Stimulated activated CD4-positive, alpha-beta T cell treated with anti-CD3 and anti-CD28 coated beads, Interleukin-1b, Interleukin-23, amount 100 ng/mL, for 4 hours (primary cell): ENCODE results near the gene MAD1L1.
"Not testable (repeated sequence)": the region's sequence is repeated elsewhere in the genome, so short reads cannot be mapped to it uniquely, and the experiment has no call there.

ENCODE experiments used
- DNase-seq, 2 donors: peaks; one replicate each; pipeline ENCODE4 v3.0.0-alpha.2; 2020; ENCODE audit warnings: low read depth in 2 of 2

Gene MAD1L1

DNA sequence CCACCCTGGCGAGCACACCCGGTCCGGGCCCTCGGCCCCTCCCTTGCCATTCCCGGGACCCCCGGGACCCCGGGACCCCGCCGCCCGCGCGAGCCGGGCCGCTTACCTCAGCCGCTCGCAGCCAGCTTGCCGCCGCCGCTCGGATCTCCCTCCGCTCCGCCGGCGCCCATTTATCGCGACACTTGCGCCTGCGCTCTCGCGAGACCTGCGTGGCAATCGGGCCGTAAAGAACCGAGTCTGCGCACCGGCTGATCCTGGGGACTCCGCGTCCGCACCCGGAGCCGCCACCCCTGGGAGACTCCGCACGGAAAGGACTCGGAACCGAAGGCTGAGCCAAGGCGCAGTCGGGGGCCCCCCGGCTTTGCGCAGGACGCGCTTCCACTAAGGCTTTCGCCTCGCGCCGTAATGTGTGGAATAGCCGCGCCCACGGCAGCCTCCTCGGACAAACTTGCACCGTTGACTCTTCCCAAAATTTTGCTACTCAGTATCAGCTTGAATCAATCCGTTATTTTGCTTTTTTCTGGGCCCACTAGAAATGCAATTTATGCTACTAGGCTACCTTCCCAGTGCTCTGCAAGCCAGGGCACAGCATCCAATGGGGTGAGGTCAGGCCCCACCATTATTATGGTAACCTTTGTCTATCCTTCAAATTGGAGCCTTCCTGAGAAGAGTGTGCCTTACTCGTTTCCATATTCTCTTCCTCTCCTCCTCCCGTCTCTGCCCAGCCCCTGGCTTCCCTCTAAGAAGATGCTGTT is at the start of gene MAD1L1:
MAD1L1 (minus strand) TSS at position 180 of the 755 bp plus-strand sequence. CDS start 2,812 bp downstream, outside the sequence.
- DNase-seq = peak; percentile 78 to 84

GRCh38 chr7:2282185-2282751 is 49.5 kb upstream of the MAD1L1 start:
- no peak for DNase-seq

- no peak for DNase-seq
Observed at GRCh38 chr7:2281541-2281940, 48.8 kb upstream of the MAD1L1 start.

DNA sequence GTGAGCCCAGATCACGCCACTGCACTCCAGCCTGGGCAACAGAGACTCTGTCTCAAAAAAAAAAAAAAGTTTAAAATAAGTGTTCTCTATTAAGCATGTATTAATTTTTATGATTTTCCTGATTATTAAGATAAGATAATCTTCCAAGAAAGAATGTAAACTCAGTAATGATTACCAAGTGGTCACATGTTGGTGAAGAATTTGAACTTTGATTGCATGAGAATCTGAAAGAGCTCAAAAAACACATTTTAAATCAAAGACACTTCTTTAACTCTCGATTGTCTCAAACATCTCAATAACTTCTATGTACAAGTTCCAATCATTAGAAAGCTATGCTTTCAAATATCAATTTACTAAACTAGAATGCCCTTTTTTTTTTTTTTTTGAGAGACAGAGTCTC is 47.7 kb upstream of the MAD1L1 start:
- DNase-seq = no peak

DNA sequence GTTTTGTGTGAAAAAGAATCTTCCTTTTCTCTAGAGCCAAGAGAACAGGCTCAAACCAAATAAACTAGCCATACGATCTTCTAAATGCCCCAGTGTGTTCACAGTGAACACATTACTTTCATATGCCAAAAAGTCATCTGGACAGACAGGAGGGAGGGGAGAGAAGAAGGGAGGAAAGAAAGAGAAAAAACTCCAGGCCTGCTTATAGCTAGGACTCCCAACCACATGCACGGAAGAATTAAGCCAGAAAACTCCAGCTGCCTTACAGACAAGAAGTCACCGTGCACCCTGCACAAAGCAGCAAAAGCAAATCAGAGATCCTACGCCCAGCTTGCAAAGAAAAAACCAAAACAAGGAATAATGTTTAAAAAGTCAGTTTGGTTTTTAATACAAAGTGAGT is 47.2 kb upstream of the MAD1L1 start:
- DNase-seq = no peak

GRCh38 chr7:2278026-2278425 is 45.3 kb upstream of the MAD1L1 start:
- DNase-seq = no peak

- no peak for DNase-seq
Observed at GRCh38 chr7:2276107-2276506, 43.4 kb upstream of the MAD1L1 start.

GRCh38 chr7:2275101-2275500 is 42.4 kb upstream of the MAD1L1 start:
- DNase-seq = no peak

GRCh38 chr7:2274666-2275065 is 41.9 kb upstream of the MAD1L1 start:
- no peak for DNase-seq

DNA sequence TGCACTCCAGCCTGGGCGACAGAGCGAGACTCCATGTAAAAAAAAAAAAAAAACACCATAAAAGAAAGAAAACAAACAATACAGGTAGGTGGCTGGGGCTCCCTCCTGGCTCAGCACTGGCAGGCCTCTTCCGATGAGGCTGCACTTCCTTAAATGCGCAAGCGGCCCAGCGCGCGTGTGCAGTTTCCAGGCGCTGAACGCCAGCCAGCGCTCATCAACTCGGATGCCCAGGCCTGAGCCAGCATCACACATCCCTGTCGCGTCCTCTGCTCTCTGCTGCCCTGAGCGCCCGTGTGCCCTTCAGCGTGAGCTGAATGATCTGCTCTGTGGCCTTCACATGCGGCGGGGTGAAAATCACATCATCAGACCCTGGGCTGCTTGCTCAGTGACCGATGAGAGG is 41.1 kb upstream of the MAD1L1 start:
- DNase-seq = no peak

- DNase-seq = no peak
Observed at GRCh38 chr7:2272031-2272430, 39.3 kb upstream of the MAD1L1 start.

- no peak for DNase-seq
Observed at GRCh38 chr7:2271273-2272026, 38.7 kb upstream of the MAD1L1 start.

- DNase-seq = no peak
Observed at GRCh38 chr7:2270495-2270894, 37.8 kb upstream of the MAD1L1 start.

- DNase-seq = no peak
Observed at GRCh38 chr7:2269991-2270460, 37.3 kb upstream of the MAD1L1 start.

GRCh38 chr7:2269089-2269990 is 36.6 kb upstream of the MAD1L1 start:
- DNase-seq = not testable (repeated sequence)

GRCh38 chr7:2266911-2267310 is 34.2 kb upstream of the MAD1L1 start:
- no peak for DNase-seq

- DNase-seq = no peak
Observed at GRCh38 chr7:2264158-2264557, 31.4 kb upstream of the MAD1L1 start.

DNA sequence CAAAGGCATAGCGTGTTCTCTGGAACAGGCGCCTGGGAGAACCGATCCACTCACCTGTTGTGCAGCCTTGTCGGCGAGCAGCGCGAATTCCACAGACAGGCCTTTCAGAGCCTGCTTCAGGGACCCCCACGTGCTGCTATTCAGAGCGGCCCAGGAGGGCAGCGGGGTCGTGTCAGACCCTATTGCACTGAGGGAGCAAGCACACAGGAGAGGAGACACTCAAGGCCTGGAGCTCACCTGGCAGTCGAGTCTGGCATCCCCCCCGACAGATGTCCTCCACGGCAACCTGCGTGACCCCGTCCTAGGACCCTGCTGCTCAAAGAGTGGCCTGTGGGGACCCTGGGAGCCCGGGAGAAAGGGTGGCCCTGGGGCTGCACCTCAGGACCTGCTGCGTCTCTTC is 30.4 kb upstream of the MAD1L1 start:
- no peak for DNase-seq

GRCh38 chr7:2261611-2262010 is 28.9 kb upstream of the MAD1L1 start:
- DNase-seq = peak in 1 of 2 donors; percentile 32

- DNase-seq = no peak
Observed at GRCh38 chr7:2260820-2261219, 28.1 kb upstream of the MAD1L1 start.

- DNase-seq = no peak
Observed at GRCh38 chr7:2259480-2259879, 26.7 kb upstream of the MAD1L1 start.
